Caco-2 (cell line): ENCODE data around the gene STAC2. TPM values are rescaled to one million over a fixed set of nuclear protein-coding genes. Genes with fewer than 3 reads are reported as not detected.

Experiments
- BruUV-seq: library from RNA; stranded (reverse); fragments of 400-500 nt; replicated peaks from 2 replicates; lab custom pipeline; 2021; lab: Mats Ljungman, UMichigan
- CTCF ChIA-PET: fragments of 300-600 bp; sonication (Branson Sonifier 250); formaldehyde crosslinking; loops from one replicate; lab custom pipeline; 2022; ENCODE audit warnings: antibody characterized with exemption; lab: Charles Lee
- POLR2A ChIA-PET: fragments of 300-600 bp; sonication (Branson Sonifier 250); formaldehyde crosslinking; loops from one replicate; lab custom pipeline; 2022; ENCODE audit warnings: antibody characterized with exemption; lab: Charles Lee
- DNase-seq, 2 experiments: peaks; one replicate each; pipeline versions ENCODE4 v3.0.0 to v3.0.0-alpha.2; 2020 to 2022
- H3K27me3 ChIP-seq: replicated peaks from 2 replicates; pipeline ENCODE4 v1.6.0; 2011; ENCODE audit warnings: low read length; ENCODE audit not compliant: control insufficient read depth, insufficient read depth
- H3K36me3 ChIP-seq: 2 replicates; pipeline ENCODE4 v1.5.1; 2011; ENCODE audit warnings: low read length; ENCODE audit not compliant: control insufficient read depth, insufficient read depth
- H3K4me1 ChIP-seq: fragments of 250-450 bp; sonication (Bioruptor Pico); 2 replicates; pipeline ENCODE4 v1.5.1; 2020; ENCODE audit warnings: mild to moderate bottlenecking
- H3K4me3 ChIP-seq: 2 replicates; pipeline ENCODE4 v1.5.1; 2011; ENCODE audit warnings: low read depth, mild to moderate bottlenecking, control low read depth, low read length
- H3K9me3 ChIP-seq: fragments of 250-450 bp; sonication (Bioruptor Pico); 2 replicates; pipeline ENCODE4 v1.5.1; 2020; ENCODE audit warnings: mild to moderate bottlenecking, moderate library complexity
- H3K27ac Mint-ChIP-seq: one replicate; pipeline ENCODE4 v1.8.0; 2022; ENCODE audit warnings: mixed read lengths; ENCODE audit not compliant: unreplicated experiment
- H3K27me3 Mint-ChIP-seq: one replicate; pipeline ENCODE4 v1.8.0; 2022; ENCODE audit warnings: mixed read lengths; ENCODE audit not compliant: insufficient read depth, unreplicated experiment
- H3K36me3 Mint-ChIP-seq: one replicate; pipeline ENCODE4 v1.8.0; 2022; ENCODE audit warnings: mild to moderate bottlenecking, mixed read lengths; ENCODE audit not compliant: insufficient read depth, unreplicated experiment
- H3K4me1 Mint-ChIP-seq: one replicate; pipeline ENCODE4 v1.8.0; 2022; ENCODE audit warnings: low read depth, mixed read lengths; ENCODE audit not compliant: unreplicated experiment
- H3K4me3 Mint-ChIP-seq: one replicate; pipeline ENCODE4 v1.8.0; 2022; ENCODE audit warnings: mild to moderate bottlenecking, moderate library complexity, mixed read lengths; ENCODE audit not compliant: unreplicated experiment
- H3K9me3 Mint-ChIP-seq: one replicate; pipeline ENCODE4 v1.8.0; 2022; ENCODE audit warnings: mixed read lengths; ENCODE audit not compliant: unreplicated experiment
- CTCF ChIP-seq, 2 experiments: fragments of 200-600 bp in 1 of 2; IDR thresholded peaks; 1 replicate in 1 of 2; 2 replicates in 1 of 2; pipeline versions ENCODE4 v1.5.1 to v1.8.0; 2011 to 2022; ENCODE audit warnings: antibody characterized with exemption in 1 of 2, control low read depth in 1 of 2, inconsistent platforms in 1 of 2, low read depth in 1 of 2, low read length in 1 of 2, mild to moderate bottlenecking in 1 of 2, moderate library complexity in 1 of 2; ENCODE audit not compliant: insufficient read depth in 1 of 2, severe bottlenecking in 1 of 2, unreplicated experiment in 1 of 2
- intact Hi-C: fragments of 100-400 bp; cut with micrococcal nuclease; formaldehyde crosslinking; loops from one replicate; pipeline ENCODE4 v1.10.0; 2022; ENCODE audit not compliant: unreplicated experiment
- total RNA-seq: library from RNA; stranded (reverse); gene quantifications from 2 replicates; pipeline ENCODE4 v1.2.3, GENCODE V29; 2022

Gene STAC2
- total RNA-seq, 1 experiment from 2014 or later, result 0.09 TPM

DNA sequence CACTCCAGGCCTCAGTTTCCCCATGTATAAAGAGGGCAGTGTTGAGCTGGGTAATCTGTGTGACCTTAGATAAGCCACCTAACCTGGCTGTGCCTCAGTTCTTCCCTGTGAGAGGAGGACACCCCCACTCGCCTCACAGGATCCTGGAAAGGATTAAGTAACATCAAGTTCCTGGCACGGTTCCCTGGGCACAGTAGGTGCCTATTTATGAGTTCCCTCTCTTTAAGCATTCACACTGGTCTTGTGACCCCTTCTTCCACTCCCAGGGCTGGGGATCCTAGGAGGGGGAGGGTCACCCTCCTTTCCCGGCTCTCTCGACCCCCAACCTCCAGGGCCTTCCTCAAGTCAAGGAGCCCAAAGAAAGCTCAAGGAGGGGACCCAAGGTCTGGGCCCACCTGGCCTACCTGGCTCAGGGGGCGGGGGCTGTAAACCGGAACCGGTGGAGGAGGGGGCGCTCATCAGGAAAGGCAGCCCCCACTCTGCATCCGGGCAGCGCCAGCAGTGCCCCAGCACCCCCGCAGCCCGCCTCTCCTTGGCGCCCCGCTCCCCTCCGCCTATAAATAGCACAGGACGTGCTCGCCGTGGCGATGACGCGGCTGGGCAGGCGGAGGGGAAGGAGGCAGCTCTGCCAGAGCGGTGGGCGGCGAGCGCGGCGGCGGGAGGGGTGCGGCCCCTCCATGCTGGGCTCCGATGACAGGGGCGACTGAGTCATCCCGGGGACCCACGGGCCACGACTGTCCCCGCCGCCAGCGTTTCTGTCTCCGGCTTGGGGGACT, 16.2 kb downstream of the STAC2 start:
- BruUV-seq, result no TSS peak
- TF ChIP-seq CTCF (IDR thresholded peaks at IDR 0.05; ENCODE audit: insufficient read depth in 1 of 2, low read depth in 1 of 2, low read length in 1 of 2, severe bottlenecking in 1 of 2, unreplicated experiment in 1 of 2), result no peak
- Histone ChIP-seq H3K9me3 (no peaks in the 10 kb centered on the region), H3K36me3 (peaks cover 1% of the 10 kb centered on the region; the same call in 1 of the 2 replicates), H3K4me3 (no peak overlapping the region), H3K27me3 (no peaks in the 10 kb centered on the region), H3K4me1 (no peaks in the 10 kb centered on the region)
- H3K27me3 Mint-ChIP-seq, result peaks cover 5% of the 10 kb centered on the region
- intact Hi-C loops, result loop anchor here (5.0 kb wide), 1 partner anchor 338 kb away; no protein-coding TSS in a partner anchor
- POLR2A ChIA-PET, result interaction anchor here (0.6 kb wide), 1 partner anchor 242 kb away, joined by 3 read pairs; the partner anchor contains the start of gene FBXO47
- no peaks in the 10 kb centered on the region for H3K9me3 Mint-ChIP-seq
- DNase-seq, result no peak
- no peak overlapping the region for H3K27ac Mint-ChIP-seq
- no peak overlapping the region for H3K4me3 Mint-ChIP-seq
- CTCF ChIA-PET, result interaction anchor here (0.6 to 6.6 kb wide), 6 partner anchors 15 to 338 kb away, joined by 3 to 123 read pairs (median 3); no protein-coding TSS in a partner anchor
- H3K4me1 Mint-ChIP-seq, result no peaks in the 10 kb centered on the region
- H3K36me3 Mint-ChIP-seq, result peaks cover 13% of the 10 kb centered on the region

GRCh38 chr17:39208893-39209292, 16.9 kb downstream of the STAC2 start:
- peaks cover 19% of the 10 kb centered on the region for H3K36me3 Mint-ChIP-seq
- no peak for DNase-seq
- CTCF ChIA-PET, result interaction anchor here (0.6 to 6.6 kb wide), 8 partner anchors 9 to 339 kb away, joined by 3 to 123 read pairs (median 3); partner anchors contain the start of gene RPL19
- no TSS peak for BruUV-seq
- no peak for TF ChIP-seq CTCF (IDR thresholded peaks at IDR 0.05; ENCODE audit: insufficient read depth in 1 of 2, low read depth in 1 of 2, low read length in 1 of 2, severe bottlenecking in 1 of 2, unreplicated experiment in 1 of 2)
- Histone ChIP-seq H3K36me3 (peaks cover 1% of the 10 kb centered on the region; the same call in 1 of the 2 replicates), H3K4me3 (no peak overlapping the region), H3K9me3 (no peaks in the 10 kb centered on the region), H3K27me3 (no peaks in the 10 kb centered on the region), H3K4me1 (no peaks in the 10 kb centered on the region)
- no peak overlapping the region for H3K4me3 Mint-ChIP-seq
- H3K27me3 Mint-ChIP-seq, result peaks cover 5% of the 10 kb centered on the region
- intact Hi-C loops, result loop anchor here (5.0 kb wide), 1 partner anchor 338 kb away; no protein-coding TSS in a partner anchor
- POLR2A ChIA-PET, result interaction anchor here (0.6 kb wide), 1 partner anchor 242 kb away, joined by 3 read pairs; the partner anchor contains the start of gene FBXO47
- no peaks in the 10 kb centered on the region for H3K4me1 Mint-ChIP-seq
- H3K9me3 Mint-ChIP-seq, result no peaks in the 10 kb centered on the region
- no peak overlapping the region for H3K27ac Mint-ChIP-seq

DNA sequence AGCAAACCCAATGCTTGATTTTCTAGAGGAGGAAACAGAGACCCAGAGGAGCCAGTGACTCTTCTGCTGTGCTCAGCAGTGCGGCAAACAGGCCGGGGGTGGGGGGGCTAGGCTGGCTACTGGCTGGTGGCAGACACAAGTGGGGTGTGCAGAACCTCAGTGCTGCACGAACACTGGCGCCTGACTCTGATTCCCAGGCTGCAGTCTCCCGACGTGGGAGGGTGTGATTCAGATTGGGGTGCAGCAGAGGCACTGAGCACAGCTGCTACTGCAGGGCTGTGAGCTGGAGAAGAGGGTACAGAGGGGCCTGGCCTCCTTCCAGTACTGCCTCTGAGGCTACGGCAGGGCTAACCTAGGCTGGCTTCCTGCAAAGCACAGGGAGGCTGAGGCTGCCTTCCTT, 17.6 kb downstream of the STAC2 start:
- Histone ChIP-seq H3K4me3 (no peak overlapping the region), H3K9me3 (no peaks in the 10 kb centered on the region), H3K4me1 (no peaks in the 10 kb centered on the region), H3K36me3 (peaks cover 3% of the 10 kb centered on the region), H3K27me3 (no peaks in the 10 kb centered on the region)
- no peak for TF ChIP-seq CTCF (IDR thresholded peaks at IDR 0.05; ENCODE audit: insufficient read depth in 1 of 2, low read depth in 1 of 2, low read length in 1 of 2, severe bottlenecking in 1 of 2, unreplicated experiment in 1 of 2)
- POLR2A ChIA-PET, result no interaction called here
- Mint-ChIP-seq H3K4me3 (no peak overlapping the region), H3K9me3 (no peaks in the 10 kb centered on the region), H3K4me1 (no peaks in the 10 kb centered on the region), H3K27me3 (peaks cover 5% of the 10 kb centered on the region), H3K36me3 (peaks cover 26% of the 10 kb centered on the region), H3K27ac (no peak overlapping the region)
- CTCF ChIA-PET, result interaction anchor here (1.1 to 6.6 kb wide), 5 partner anchors 10 to 339 kb away, joined by 3 to 123 read pairs (median 4); no protein-coding TSS in a partner anchor
- DNase-seq, result no peak
- BruUV-seq, result no TSS peak
- intact Hi-C loops, result loop anchor here (5.0 kb wide), 1 partner anchor 339 kb away; no protein-coding TSS in a partner anchor
